Measurements from ENCODE around the gene GBP3.
"Not testable (repeated sequence)": the region's sequence is repeated elsewhere in the genome, so short reads cannot be mapped to it uniquely, and the experiment has no call there.

Gene GBP3, protein sequence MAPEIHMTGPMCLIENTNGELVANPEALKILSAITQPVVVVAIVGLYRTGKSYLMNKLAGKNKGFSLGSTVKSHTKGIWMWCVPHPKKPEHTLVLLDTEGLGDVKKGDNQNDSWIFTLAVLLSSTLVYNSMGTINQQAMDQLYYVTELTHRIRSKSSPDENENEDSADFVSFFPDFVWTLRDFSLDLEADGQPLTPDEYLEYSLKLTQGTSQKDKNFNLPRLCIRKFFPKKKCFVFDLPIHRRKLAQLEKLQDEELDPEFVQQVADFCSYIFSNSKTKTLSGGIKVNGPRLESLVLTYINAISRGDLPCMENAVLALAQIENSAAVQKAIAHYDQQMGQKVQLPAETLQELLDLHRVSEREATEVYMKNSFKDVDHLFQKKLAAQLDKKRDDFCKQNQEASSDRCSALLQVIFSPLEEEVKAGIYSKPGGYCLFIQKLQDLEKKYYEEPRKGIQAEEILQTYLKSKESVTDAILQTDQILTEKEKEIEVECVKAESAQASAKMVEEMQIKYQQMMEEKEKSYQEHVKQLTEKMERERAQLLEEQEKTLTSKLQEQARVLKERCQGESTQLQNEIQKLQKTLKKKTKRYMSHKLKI

GRCh38 chr1:89022167-89022959 is at the start of gene GBP3:
Gene GBP3, minus strand, starts transcription at chr1:89022866. Its CDS starts 2,145 bp downstream, at chr1:89020721.
- DNase-seq (ENCODE audit: low spot score): no peak

DNA sequence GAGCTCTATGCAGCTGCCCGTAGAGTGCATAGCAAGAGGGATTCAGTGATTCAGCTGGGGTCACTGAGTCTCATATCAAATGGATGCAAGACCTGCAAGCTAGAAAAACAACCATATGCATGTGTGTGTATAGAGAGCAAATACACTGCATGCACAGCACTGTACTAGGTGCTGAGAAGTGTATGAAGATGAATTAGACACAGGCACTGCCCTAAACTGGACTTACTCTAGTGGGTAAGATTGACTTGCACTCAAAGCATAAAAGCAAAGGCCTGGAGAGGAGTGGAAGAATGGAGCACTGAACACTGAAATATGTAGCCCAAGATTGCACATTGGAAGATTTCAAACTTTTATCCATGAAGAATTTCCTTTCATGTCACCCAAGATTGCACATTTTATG is 47.8 kb upstream of the GBP3 start:
- DNase-seq (ENCODE audit: low spot score): no peak

- DNase-seq (ENCODE audit: low spot score): no peak
These were observed 47.3 kb upstream of the GBP3 start for GRCh38 chr1:89069951-89070350.

DNA sequence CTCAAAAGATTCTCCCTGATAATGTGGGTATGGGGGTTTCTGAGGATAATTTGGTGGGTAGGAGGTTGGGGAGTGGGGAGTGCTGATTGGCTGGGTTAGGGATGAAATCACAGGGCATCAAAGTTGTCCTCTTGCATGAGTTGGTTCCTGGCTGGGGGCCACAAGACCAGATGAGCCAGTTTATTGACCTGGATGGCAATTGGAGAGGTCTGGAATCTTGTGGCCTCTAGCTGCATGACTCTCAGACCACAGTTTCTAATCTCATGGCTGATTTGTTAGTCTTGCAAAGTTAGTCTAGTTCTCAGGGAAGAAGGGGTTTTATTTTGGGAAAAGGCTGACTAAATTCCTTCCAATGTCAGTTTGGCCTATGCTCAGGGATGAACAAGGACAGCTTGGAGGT is 45.6 kb upstream of the GBP3 start:
- no peak for DNase-seq (ENCODE audit: low spot score)

- peak; percentile 40 for DNase-seq (ENCODE audit: low spot score)
These were observed 42.6 kb upstream of the GBP3 start, which contains the start of gene GBP1 for GRCh38 chr1:89065079-89065868. Gene GBP1, minus strand, starts transcription at chr1:89065208. Its CDS starts 1,974 bp downstream, at chr1:89063234.

GRCh38 chr1:89064632-89065031 is 42.0 kb upstream of the GBP3 start:
- no peak for DNase-seq (ENCODE audit: low spot score)

- DNase-seq (ENCODE audit: low spot score): no peak
These were observed 40.4 kb upstream of the GBP3 start for GRCh38 chr1:89063094-89063493.

DNA sequence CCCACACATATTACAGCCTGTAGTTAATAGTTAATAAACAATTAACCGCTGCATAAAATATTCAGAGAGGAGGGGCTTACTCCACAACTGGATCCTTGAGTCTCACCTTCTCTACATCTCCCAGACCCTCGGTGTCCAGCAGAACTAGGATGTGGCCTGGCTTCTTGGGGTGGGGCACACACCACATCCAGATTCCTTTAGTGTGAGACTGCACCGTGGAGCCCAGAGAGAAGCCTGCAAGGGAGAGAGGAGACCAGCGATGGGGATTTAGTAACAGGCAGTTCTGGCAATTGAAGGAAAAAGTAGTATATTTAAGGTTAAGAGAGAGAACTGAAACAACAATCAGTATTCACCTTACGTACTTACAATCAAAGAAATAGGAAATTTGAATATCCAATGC is 37.4 kb upstream of the GBP3 start:
- DNase-seq (ENCODE audit: low spot score): no peak

GRCh38 chr1:89051955-89052312 is 29.3 kb upstream of the GBP3 start:
- DNase-seq (ENCODE audit: low spot score): no peak

DNA sequence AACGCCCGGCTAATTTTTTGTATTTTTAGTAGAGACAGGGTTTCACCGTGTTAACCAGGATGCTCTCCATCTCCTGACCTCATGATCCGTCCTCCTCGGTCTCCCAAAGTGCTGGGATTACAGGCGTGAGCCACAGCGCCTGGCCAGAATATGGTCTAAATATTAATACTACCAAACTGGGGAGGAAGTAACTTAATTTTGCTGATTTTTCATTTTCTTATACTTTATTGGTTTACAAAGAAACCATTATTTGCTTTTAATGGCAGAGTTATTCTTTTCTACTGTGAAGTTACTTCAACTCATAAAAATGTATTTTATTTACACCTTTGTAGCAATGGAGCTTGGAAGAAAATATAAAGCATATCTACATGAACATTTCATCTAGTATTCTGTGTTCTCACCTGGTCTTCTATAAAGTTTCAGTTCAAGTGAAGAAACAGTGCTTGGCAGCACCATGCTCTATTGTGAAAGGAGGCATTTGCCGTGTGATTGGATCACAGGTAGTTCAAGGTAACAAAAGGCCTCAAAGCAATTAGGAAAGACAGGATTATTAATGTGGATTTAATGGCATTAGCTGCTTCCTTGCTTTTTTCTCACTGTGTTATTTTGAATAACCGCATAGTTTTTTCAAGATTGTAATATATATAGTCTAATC is 28.8 kb upstream of the GBP3 start:
- no peak for DNase-seq (ENCODE audit: low spot score)

DNA sequence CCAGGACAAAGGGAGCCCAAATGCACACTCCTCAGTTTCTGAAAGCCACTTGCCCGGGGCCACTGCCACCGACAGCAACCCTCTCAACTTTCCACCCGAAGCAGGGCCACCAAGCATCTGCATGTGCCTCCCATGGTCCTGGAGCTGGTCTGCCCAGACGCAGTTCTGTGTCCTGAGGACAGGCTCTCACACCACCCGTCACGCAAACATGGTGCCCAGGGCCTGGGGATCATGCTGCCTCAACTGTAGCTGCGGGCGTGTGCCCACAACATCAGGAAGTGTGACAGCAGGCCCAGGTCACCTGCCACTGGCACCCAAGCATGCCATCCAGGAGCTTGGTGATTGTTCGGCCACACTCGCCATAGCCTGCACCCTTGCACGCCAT is 28.0 kb upstream of the GBP3 start:
- DNase-seq (ENCODE audit: low spot score): no peak

- DNase-seq (ENCODE audit: low spot score): not testable (repeated sequence)
These were observed 27.4 kb upstream of the GBP3 start for GRCh38 chr1:89049901-89050648.

DNA sequence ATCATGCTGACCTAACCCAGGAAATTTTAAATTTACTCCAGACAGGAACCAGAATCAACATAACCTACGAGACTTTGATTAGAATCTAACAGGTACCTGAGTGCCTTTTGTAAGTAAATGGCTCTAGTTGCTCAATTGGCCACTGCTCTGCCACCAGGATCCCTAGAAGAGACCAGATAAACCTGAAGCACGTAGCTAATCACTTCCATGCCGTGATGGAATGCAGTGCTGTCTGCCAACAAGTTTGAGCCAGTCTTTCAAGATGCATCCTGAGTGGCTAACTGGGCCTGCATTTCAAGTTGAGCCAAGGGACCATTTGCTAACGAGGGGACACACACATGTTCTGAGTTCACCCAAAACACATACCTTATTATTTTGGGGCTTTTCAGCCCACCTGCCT is 26.5 kb upstream of the GBP3 start:
- not testable (repeated sequence) for DNase-seq (ENCODE audit: low spot score)

GRCh38 chr1:89047734-89048133 is 25.1 kb upstream of the GBP3 start:
- no peak for DNase-seq (ENCODE audit: low spot score)

DNA sequence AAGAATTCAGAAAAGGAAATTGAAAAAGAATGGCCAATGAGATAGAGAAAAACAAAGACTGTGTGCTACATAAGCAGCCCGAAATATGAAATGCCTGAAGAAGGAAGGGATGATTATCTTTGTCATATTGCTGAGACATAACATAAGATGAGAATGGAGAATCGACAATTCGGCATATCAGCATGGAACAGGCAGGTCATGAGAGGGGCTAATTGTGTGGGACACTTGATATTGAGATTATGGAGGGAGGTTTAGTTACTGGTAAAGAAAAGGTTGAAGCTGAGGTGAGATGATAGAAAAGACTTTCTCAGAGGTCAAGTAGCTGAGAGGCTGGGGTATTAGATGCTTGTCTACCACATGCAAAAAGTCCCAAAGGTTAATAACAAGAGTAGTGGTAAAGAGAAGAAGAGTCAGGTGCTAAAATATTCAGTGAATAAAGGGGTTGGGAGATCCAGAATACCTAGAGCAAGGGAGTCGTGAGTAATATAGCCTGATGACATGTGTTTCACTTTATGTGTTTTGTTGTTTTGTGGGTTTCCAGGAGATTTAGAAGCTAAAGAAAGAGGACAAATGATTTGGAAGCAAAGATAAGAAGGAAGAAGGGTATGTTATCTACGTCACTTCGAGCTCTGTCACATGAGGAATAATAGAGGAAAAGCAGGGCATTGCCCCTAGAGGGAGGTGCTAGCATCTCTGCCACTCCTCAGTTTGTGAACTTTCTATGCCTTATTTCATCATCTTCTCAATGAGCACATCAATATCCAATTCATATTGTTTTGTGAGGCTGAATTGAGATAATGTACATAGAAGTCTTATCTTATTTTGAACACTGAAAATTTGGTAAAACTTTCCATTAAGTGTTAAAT is 23.9 kb upstream of the GBP3 start:
- not testable (repeated sequence) for DNase-seq (ENCODE audit: low spot score)

DNA sequence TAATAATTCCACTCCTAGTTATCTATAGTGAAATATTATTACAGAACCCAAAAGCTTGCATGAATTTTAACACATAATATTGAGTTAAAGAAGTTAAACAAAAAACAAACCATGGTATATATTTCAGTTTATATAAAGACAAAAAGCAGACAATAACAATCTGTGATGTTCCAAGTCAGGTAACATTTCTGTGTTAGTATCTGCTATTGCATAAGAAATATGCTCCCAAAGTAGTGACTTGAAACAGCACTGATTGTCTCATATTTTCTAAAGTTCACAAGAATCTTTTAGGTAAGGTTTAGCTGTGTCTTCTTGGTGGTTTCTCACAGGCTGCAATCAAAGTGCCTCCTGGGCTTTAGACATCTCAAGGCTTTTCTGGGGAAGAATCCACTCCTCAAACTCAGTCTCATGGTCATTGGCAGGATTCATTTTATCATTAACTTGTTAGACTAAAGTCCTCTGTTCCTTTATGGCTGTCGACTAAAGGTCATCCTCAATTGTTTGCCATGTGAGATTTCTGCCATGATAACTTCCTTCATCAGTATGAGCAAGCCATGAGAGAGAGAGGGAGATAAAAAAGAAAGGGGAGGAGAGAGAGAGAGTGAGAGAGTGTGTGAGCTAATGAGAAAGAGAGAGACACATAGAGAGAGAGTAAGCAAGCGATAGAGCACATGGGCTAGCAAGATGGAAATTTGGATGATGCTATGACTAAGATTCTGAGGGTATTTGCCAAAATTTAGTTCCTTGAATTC is 22.5 kb upstream of the GBP3 start:
- no peak for DNase-seq (ENCODE audit: low spot score)

DNA sequence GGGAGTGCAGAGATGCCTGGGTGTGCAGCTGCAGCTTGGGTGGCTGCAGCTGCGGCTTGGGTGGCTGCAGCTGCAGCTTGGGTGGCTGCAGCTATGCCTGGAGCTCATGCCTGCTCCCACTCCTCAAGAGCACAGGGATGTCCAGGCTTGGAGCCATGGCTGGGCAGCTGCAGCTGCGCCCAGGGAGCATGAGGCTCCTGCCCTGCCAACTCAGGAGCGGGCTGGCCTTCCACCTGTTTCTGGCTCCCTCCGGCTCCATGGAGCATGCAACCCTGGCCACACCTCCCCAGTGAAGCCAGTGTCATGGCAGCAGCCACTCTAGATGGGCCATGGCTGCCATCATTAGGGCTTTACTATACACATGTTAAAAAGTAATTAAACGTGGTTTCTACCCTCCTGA is 21.3 kb upstream of the GBP3 start:
- no peak for DNase-seq (ENCODE audit: low spot score)

DNA sequence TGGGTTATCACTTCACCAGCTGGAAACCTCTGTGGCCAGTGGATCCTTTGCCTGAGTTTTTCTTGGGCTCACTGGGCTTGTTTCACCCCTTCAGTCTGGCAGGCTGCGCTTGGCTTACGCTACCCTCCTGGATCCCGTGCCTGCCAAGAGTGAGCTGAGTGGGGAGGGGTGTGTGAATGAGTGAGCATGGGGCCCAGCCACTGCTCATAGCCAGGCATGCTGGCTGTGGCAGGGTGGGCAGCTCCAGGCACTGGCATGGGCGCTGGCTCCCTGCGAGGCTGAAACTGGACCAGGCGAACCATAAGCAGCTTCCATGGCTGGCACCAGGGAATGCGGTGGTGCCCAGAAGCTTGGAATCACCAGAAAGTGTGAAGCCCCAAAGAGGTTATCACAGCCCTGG is 19.8 kb upstream of the GBP3 start:
- DNase-seq (ENCODE audit: low spot score): no peak

- DNase-seq (ENCODE audit: low spot score): no peak
These were observed 19.1 kb upstream of the GBP3 start for GRCh38 chr1:89041721-89042120.
